Stimulated activated CD8-positive, alpha-beta memory T cell treated with anti-CD3 and anti-CD28 coated beads, Interleukin-7, amount 100 ng/mL, for 4 hours (primary cell): Measurements from ENCODE around the gene PPP4R1.
A peak's percentile ranks its signal among the peaks of the same experiment; 100 is the strongest.
"Not testable (repeated sequence)": the region's sequence is repeated elsewhere in the genome, so short reads cannot be mapped to it uniquely, and the experiment has no call there.

Experiments
- DNase-seq, 2 donors: peaks; one replicate each; pipeline ENCODE4 v3.0.0-alpha.2; 2020; ENCODE audit warnings: low read depth in 2 of 2

The PPP4R1 gene

GRCh38 chr18:9614401-9615279 lies at the start of gene PPP4R1:
PPP4R1 (minus strand) TSS chr18:9614559; CDS start chr18:9614484, 75 bp downstream.
- peak; percentile 33 to 69 for DNase-seq

- DNase-seq: no peak
These were observed 49.0 kb upstream of the PPP4R1 start for GRCh38 chr18:9663377-9663776.

GRCh38 chr18:9661564-9661963 lies 47.2 kb upstream of the PPP4R1 start:
- no peak for DNase-seq

GRCh38 chr18:9659499-9660375 lies 45.4 kb upstream of the PPP4R1 start:
- no peak for DNase-seq

GRCh38 chr18:9658087-9658641 lies 43.8 kb upstream of the PPP4R1 start:
- DNase-seq: no peak

GRCh38 chr18:9655232-9655767 lies 40.9 kb upstream of the PPP4R1 start:
- no peak for DNase-seq

GRCh38 chr18:9653390-9653789 lies 39.0 kb upstream of the PPP4R1 start:
- no peak for DNase-seq

- no peak for DNase-seq
These were observed 34.8 kb upstream of the PPP4R1 start for GRCh38 chr18:9649164-9649540.

- DNase-seq: no peak
These were observed 34.2 kb upstream of the PPP4R1 start for GRCh38 chr18:9648431-9649163.

GRCh38 chr18:9647496-9648323 lies 33.4 kb upstream of the PPP4R1 start:
- no peak for DNase-seq

- DNase-seq: no peak
These were observed 29.2 kb upstream of the PPP4R1 start for GRCh38 chr18:9643549-9643948.

- no peak for DNase-seq
These were observed 28.6 kb upstream of the PPP4R1 start for GRCh38 chr18:9642799-9643462.

- DNase-seq: not testable (repeated sequence)
These were observed 26.7 kb upstream of the PPP4R1 start for GRCh38 chr18:9641081-9641480.

- no peak for DNase-seq
These were observed 24.5 kb upstream of the PPP4R1 start for GRCh38 chr18:9638886-9639285.

GRCh38 chr18:9637036-9637767 lies 22.8 kb upstream of the PPP4R1 start:
- no peak for DNase-seq

GRCh38 chr18:9634856-9635255 lies 20.5 kb upstream of the PPP4R1 start:
- no peak for DNase-seq

- DNase-seq: no peak
These were observed 17.6 kb upstream of the PPP4R1 start for GRCh38 chr18:9631814-9632496.

GRCh38 chr18:9630444-9630843 lies 16.1 kb upstream of the PPP4R1 start:
- DNase-seq: no peak

GRCh38 chr18:9629709-9630108 lies 15.3 kb upstream of the PPP4R1 start:
- DNase-seq: no peak
